ENCODE results near the gene ARHGAP8. TPM values are rescaled to one million over a fixed set of nuclear protein-coding genes. Genes with fewer than 3 reads are reported as not detected.

ARHGAP8 gene
- total and polyA plus RNA-seq, 4 donors, result 1.4 to 3.0 TPM; not detected in 2

GRCh38 chr22:44807915-44808690 lies 55.7 kb downstream of the ARHGAP8 start:
- no peak overlapping the region for H3K4me3 ChIP-seq (ENCODE audit: low read length in 2 of 2)
- H3K4me1 ChIP-seq (ENCODE audit: control insufficient read depth in 1 of 2, insufficient read depth in 2 of 2, low read length in 2 of 2), result no peaks in the 10 kb centered on the region
- no peaks in the 10 kb centered on the region for H3K27me3 ChIP-seq (ENCODE audit: control insufficient read depth in 1 of 2, insufficient read depth in 2 of 2, low read length in 1 of 2)
- intact Hi-C loops (cut with DNase I), result no loop called here
- H3K27ac ChIP-seq (ENCODE audit: low read depth in 1 of 2, low read length in 2 of 2), result no peak overlapping the region
- WGBS, 2 donors, result 60 to 62% methylated on average over 21 of the region's 21 CpGs
- no peaks in the 10 kb centered on the region for H3K9me3 ChIP-seq (ENCODE audit: control insufficient read depth, low read length)
- H3K36me3 ChIP-seq (ENCODE audit: control insufficient read depth in 1 of 2, insufficient read depth in 2 of 2, low read length in 1 of 2), result no peaks in the 10 kb centered on the region
- ATAC-seq (ENCODE audit: low FRiP score), result no peak
- DNase-seq, result no peak

- Histone ChIP-seq H3K4me1 (ENCODE audit: control insufficient read depth in 1 of 2, insufficient read depth in 2 of 2, low read length in 2 of 2) (no peaks in the 10 kb centered on the region), H3K36me3 (ENCODE audit: control insufficient read depth in 1 of 2, insufficient read depth in 2 of 2, low read length in 1 of 2) (no peaks in the 10 kb centered on the region), H3K27ac (ENCODE audit: low read depth in 1 of 2, low read length in 2 of 2) (no peak overlapping the region), H3K4me3 (ENCODE audit: low read length in 2 of 2) (no peak overlapping the region), H3K9me3 (ENCODE audit: control insufficient read depth, low read length) (no peaks in the 10 kb centered on the region), H3K27me3 (ENCODE audit: control insufficient read depth in 1 of 2, insufficient read depth in 2 of 2, low read length in 1 of 2) (no peaks in the 10 kb centered on the region)
- WGBS, 2 donors, result 74 to 81% methylated on average over 11 of the region's 11 CpGs
- intact Hi-C loops (cut with DNase I), result no loop called here
- DNase-seq (peak in 1 of 2 donors; percentile 13), ATAC-seq (ENCODE audit: low FRiP score) (no peak)
Observed at GRCh38 chr22:44809456-44809855, 57.1 kb downstream of the ARHGAP8 start.

GRCh38 chr22:44811141-44811540 lies 58.8 kb downstream of the ARHGAP8 start:
- Histone ChIP-seq H3K27me3 (ENCODE audit: control insufficient read depth in 1 of 2, insufficient read depth in 2 of 2, low read length in 1 of 2) (no peaks in the 10 kb centered on the region), H3K36me3 (ENCODE audit: control insufficient read depth in 1 of 2, insufficient read depth in 2 of 2, low read length in 1 of 2) (no peaks in the 10 kb centered on the region), H3K9me3 (ENCODE audit: control insufficient read depth, low read length) (peaks cover 1% of the 10 kb centered on the region), H3K4me1 (ENCODE audit: control insufficient read depth in 1 of 2, insufficient read depth in 2 of 2, low read length in 2 of 2) (no peaks in the 10 kb centered on the region), H3K27ac (ENCODE audit: low read depth in 1 of 2, low read length in 2 of 2) (no peak overlapping the region), H3K4me3 (ENCODE audit: low read length in 2 of 2) (no peak overlapping the region)
- 88 to 90% methylated on average over 13 of the region's 13 CpGs for WGBS, 2 donors
- intact Hi-C loops (cut with DNase I), result no loop called here
- ATAC-seq (ENCODE audit: low FRiP score) (no peak), DNase-seq (peak in 1 of 2 donors; percentile 61)

GRCh38 chr22:44813416-44813815 lies 61.0 kb downstream of the ARHGAP8 start:
- no peak for ATAC-seq (ENCODE audit: low FRiP score)
- no peaks in the 10 kb centered on the region for H3K27me3 ChIP-seq (ENCODE audit: control insufficient read depth in 1 of 2, insufficient read depth in 2 of 2, low read length in 1 of 2)

GRCh38 chr22:44814266-44815098 lies 62.1 kb downstream of the ARHGAP8 start:
- WGBS, 2 donors, result 91% methylated on average over 25 of the region's 25 CpGs
- no peaks in the 10 kb centered on the region for H3K4me1 ChIP-seq (ENCODE audit: control insufficient read depth in 1 of 2, insufficient read depth in 2 of 2, low read length in 2 of 2)
- DNase-seq, result peak in 1 of 2 donors; percentile 53
- H3K27ac ChIP-seq (ENCODE audit: low read depth in 1 of 2, low read length in 2 of 2), result no peak overlapping the region
- H3K36me3 ChIP-seq (ENCODE audit: control insufficient read depth in 1 of 2, insufficient read depth in 2 of 2, low read length in 1 of 2), result no peaks in the 10 kb centered on the region
- ATAC-seq (ENCODE audit: low FRiP score), result no peak
- intact Hi-C loops (cut with DNase I), result no loop called here
- H3K9me3 ChIP-seq (ENCODE audit: control insufficient read depth, low read length), result peaks cover 1% of the 10 kb centered on the region
- H3K4me3 ChIP-seq (ENCODE audit: low read length in 2 of 2), result no peak overlapping the region
- H3K27me3 ChIP-seq (ENCODE audit: control insufficient read depth in 1 of 2, insufficient read depth in 2 of 2, low read length in 1 of 2), result no peaks in the 10 kb centered on the region

More at GRCh38 chr22:44813416-44813815, 61.0 kb downstream of the ARHGAP8 start:
- Histone ChIP-seq H3K36me3 (ENCODE audit: control insufficient read depth in 1 of 2, insufficient read depth in 2 of 2, low read length in 1 of 2) (no peaks in the 10 kb centered on the region), H3K4me3 (ENCODE audit: low read length in 2 of 2) (no peak overlapping the region), H3K27ac (ENCODE audit: low read depth in 1 of 2, low read length in 2 of 2) (no peak overlapping the region), H3K4me1 (ENCODE audit: control insufficient read depth in 1 of 2, insufficient read depth in 2 of 2, low read length in 2 of 2) (no peaks in the 10 kb centered on the region), H3K9me3 (ENCODE audit: control insufficient read depth, low read length) (peaks cover 1% of the 10 kb centered on the region)
- intact Hi-C loops (cut with DNase I), result no loop called here
- DNase-seq, result no peak
- 43 to 95% methylated on average over 2 of the region's 2 CpGs for WGBS, 2 donors

- H3K4me3 ChIP-seq (ENCODE audit: low read length in 2 of 2), result no peak overlapping the region
- no peaks in the 10 kb centered on the region for H3K4me1 ChIP-seq (ENCODE audit: control insufficient read depth in 1 of 2, insufficient read depth in 2 of 2, low read length in 2 of 2)
- H3K27me3 ChIP-seq (ENCODE audit: control insufficient read depth in 1 of 2, insufficient read depth in 2 of 2, low read length in 1 of 2), result no peaks in the 10 kb centered on the region
- no peak for ATAC-seq (ENCODE audit: low FRiP score)
- 70% methylated on average over 27 of the region's 27 CpGs for WGBS, 2 donors
- intact Hi-C loops (cut with DNase I), result no loop called here
- peak in 1 of 2 donors; percentile 60 for DNase-seq
- H3K9me3 ChIP-seq (ENCODE audit: control insufficient read depth, low read length), result peaks cover 1% of the 10 kb centered on the region
- no peak overlapping the region for H3K27ac ChIP-seq (ENCODE audit: low read depth in 1 of 2, low read length in 2 of 2)
- no peaks in the 10 kb centered on the region for H3K36me3 ChIP-seq (ENCODE audit: control insufficient read depth in 1 of 2, insufficient read depth in 2 of 2, low read length in 1 of 2)
Observed at GRCh38 chr22:44815099-44816070, 63.0 kb downstream of the ARHGAP8 start.

GRCh38 chr22:44816141-44816540 lies 63.8 kb downstream of the ARHGAP8 start:
- no peak overlapping the region for H3K4me3 ChIP-seq (ENCODE audit: low read length in 2 of 2)
- H3K36me3 ChIP-seq (ENCODE audit: control insufficient read depth in 1 of 2, insufficient read depth in 2 of 2, low read length in 1 of 2), result no peaks in the 10 kb centered on the region
- H3K4me1 ChIP-seq (ENCODE audit: control insufficient read depth in 1 of 2, insufficient read depth in 2 of 2, low read length in 2 of 2), result no peaks in the 10 kb centered on the region
- WGBS, 2 donors, result 45 to 50% methylated on average over 11 of the region's 11 CpGs
- H3K27ac ChIP-seq (ENCODE audit: low read depth in 1 of 2, low read length in 2 of 2), result no peak overlapping the region
- intact Hi-C loops (cut with DNase I), result no loop called here
- ATAC-seq (ENCODE audit: low FRiP score) (no peak), DNase-seq (peak in 1 of 2 donors; percentile 62)
- H3K27me3 ChIP-seq (ENCODE audit: control insufficient read depth in 1 of 2, insufficient read depth in 2 of 2, low read length in 1 of 2), result no peaks in the 10 kb centered on the region
- H3K9me3 ChIP-seq (ENCODE audit: control insufficient read depth, low read length), result peaks cover 1% of the 10 kb centered on the region

- Histone ChIP-seq H3K4me3 (ENCODE audit: low read length in 2 of 2) (no peak overlapping the region), H3K4me1 (ENCODE audit: control insufficient read depth in 1 of 2, insufficient read depth in 2 of 2, low read length in 2 of 2) (no peaks in the 10 kb centered on the region), H3K27ac (ENCODE audit: low read depth in 1 of 2, low read length in 2 of 2) (no peak overlapping the region), H3K36me3 (ENCODE audit: control insufficient read depth in 1 of 2, insufficient read depth in 2 of 2, low read length in 1 of 2) (no peaks in the 10 kb centered on the region), H3K27me3 (ENCODE audit: control insufficient read depth in 1 of 2, insufficient read depth in 2 of 2, low read length in 1 of 2) (no peaks in the 10 kb centered on the region), H3K9me3 (ENCODE audit: control insufficient read depth, low read length) (peaks cover 1% of the 10 kb centered on the region)
- intact Hi-C loops (cut with DNase I), result no loop called here
- peak in 1 of 2 donors; percentile 36 for DNase-seq
- no peak for ATAC-seq (ENCODE audit: low FRiP score)
- WGBS, 2 donors, result 88% methylated on average over 5 of the region's 5 CpGs
Observed at GRCh38 chr22:44818727-44819126, 66.4 kb downstream of the ARHGAP8 start.
